Large intestine (tissue), 3 donors: Measurements from ENCODE around the gene CPEB4. TPM values are rescaled to one million over a fixed set of nuclear protein-coding genes. Genes with fewer than 3 reads are reported as not detected.
A peak's percentile ranks its signal among the peaks of the same experiment; 100 is the strongest.

Experiments
- DNase-seq, 2 donors: peaks; one replicate each; pipeline versions ENCODE4 v3.0.0 to v3.0.0-alpha.2; 2013
- H3K27ac ChIP-seq: one replicate; pipeline ENCODE4 v1.5.1; 2013; ENCODE audit warnings: low read length
- H3K27me3 ChIP-seq: 2 replicates; pipeline ENCODE4 v1.6.1; 2013; ENCODE audit warnings: low read length; ENCODE audit not compliant: control insufficient read depth, insufficient read depth
- H3K36me3 ChIP-seq: 2 replicates; pipeline ENCODE4 v1.6.1; 2013; ENCODE audit warnings: low read length; ENCODE audit not compliant: control insufficient read depth, insufficient read depth
- H3K4me1 ChIP-seq: one replicate; pipeline ENCODE4 v1.6.1; 2013; ENCODE audit warnings: low read length; ENCODE audit not compliant: control insufficient read depth, insufficient read depth
- H3K4me3 ChIP-seq: one replicate; pipeline ENCODE4 v1.5.1; 2013; ENCODE audit warnings: low read length
- H3K9me3 ChIP-seq: one replicate; pipeline ENCODE4 v1.6.1; 2013; ENCODE audit warnings: mild to moderate bottlenecking, low read depth, low read length, moderate library complexity; ENCODE audit not compliant: control insufficient read depth
- WGBS: methylation state at CpG from one replicate; pipeline ENCODE4 v1.1.5; 2013; ENCODE audit warnings: low lambda C conversion rate; ENCODE audit not compliant: insufficient coverage; 5-methylcytosine and 5-hydroxymethylcytosine counted together
- polyA plus RNA-seq: library from polyadenylated mRNA; unstranded; fragments of 120-200 nt; gene quantifications from one replicate; pipeline ENCODE4 v1.2.1, GENCODE V29; 2013

The CPEB4 gene
- polyA plus RNA-seq, 1 donor, result 46.6 TPM

- no CpG with 5 or more reads among the region's 4 CpGs for WGBS
- Histone ChIP-seq H3K36me3 (no peaks in the 10 kb centered on the region), H3K4me3 (no peak overlapping the region), H3K9me3 (peaks cover 17% of the 10 kb centered on the region), H3K4me1 (peaks cover 18% of the 10 kb centered on the region), H3K27ac (no peak overlapping the region), H3K27me3 (no peaks in the 10 kb centered on the region)
- no peak for DNase-seq
These were observed 38.2 kb upstream of the CPEB4 start for GRCh38 chr5:173849908-173850307.

- H3K27me3 ChIP-seq, result no peaks in the 10 kb centered on the region
- no peak overlapping the region for H3K4me3 ChIP-seq
- peaks cover 17% of the 10 kb centered on the region for H3K9me3 ChIP-seq
- H3K27ac ChIP-seq, result no peak overlapping the region
- 17% methylated on average over 1 of the region's 6 CpGs for WGBS
- no peak for DNase-seq
- no peaks in the 10 kb centered on the region for H3K36me3 ChIP-seq
- H3K4me1 ChIP-seq, result peaks cover 26% of the 10 kb centered on the region
These were observed 37.5 kb upstream of the CPEB4 start for GRCh38 chr5:173850659-173851058.

DNA sequence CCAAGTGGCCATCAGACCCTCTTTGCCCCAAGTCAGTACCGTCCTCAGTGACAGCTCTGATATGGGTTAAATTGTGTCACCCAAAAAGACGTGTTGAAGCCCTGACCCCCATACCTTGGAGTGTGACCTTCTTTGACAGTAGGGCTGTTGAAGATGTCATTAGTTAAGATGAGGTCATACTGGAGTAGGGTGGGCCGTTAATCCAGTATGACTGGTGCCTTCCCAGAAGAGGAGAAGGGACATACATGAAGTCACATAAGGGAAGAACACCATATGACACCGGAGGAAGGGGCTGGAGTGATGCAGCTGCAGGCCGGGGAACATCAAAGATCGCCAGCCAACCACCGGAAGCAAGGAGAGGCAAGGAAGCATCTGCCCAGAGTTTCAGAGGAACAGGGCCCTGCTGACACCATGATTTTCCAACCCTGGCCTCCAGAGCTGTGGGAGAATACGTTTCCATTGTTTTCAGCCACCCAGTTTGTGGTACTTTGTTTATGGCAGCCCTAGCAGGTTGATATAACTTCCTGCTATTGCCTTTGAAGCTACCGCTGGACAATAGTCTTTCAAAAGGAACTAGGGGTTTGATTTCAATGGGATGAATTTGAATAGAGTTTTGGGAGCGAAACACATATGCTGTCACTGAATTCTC lies 36.4 kb upstream of the CPEB4 start:
- peaks cover 17% of the 10 kb centered on the region for H3K9me3 ChIP-seq
- WGBS, result no CpG with 5 or more reads among the region's 10 CpGs
- no peak for DNase-seq
- no peaks in the 10 kb centered on the region for H3K27me3 ChIP-seq
- peaks cover 21% of the 10 kb centered on the region for H3K4me1 ChIP-seq
- H3K36me3 ChIP-seq, result no peaks in the 10 kb centered on the region
- H3K4me3 ChIP-seq, result no peak overlapping the region
- no peak overlapping the region for H3K27ac ChIP-seq

DNA sequence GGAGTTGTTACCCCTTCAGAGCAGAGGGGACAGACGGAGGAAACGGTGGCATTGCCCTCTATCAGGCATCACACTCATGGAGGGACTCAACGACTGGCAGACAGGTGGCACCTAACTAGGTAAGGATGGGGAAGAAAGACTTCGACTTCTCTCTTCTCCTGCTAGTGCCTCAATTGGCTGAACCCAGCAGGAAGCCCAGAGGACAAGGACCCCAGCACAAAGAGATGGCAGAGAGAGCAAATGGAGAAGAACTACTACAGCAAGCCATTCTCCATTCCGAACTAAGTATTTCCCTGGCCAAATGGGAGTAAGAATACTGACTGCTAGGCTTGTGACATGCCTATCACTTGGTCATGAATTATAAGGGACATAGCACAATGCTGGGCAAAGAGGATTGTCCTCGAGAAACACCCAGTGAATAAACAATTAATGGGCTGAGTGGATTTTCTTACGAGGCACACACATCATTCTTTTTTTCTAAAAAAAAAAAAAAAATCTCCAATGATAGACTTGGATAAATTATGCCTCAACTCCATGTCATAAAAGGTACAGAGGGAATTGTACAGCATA lies 35.3 kb upstream of the CPEB4 start:
- H3K4me1 ChIP-seq, result peaks cover 23% of the 10 kb centered on the region
- no peaks in the 10 kb centered on the region for H3K36me3 ChIP-seq
- no peak overlapping the region for H3K27ac ChIP-seq
- no peak overlapping the region for H3K4me3 ChIP-seq
- no peak for DNase-seq
- H3K27me3 ChIP-seq, result no peaks in the 10 kb centered on the region
- no CpG with 5 or more reads among the region's 7 CpGs for WGBS
- H3K9me3 ChIP-seq, result peaks cover 9% of the 10 kb centered on the region

DNA sequence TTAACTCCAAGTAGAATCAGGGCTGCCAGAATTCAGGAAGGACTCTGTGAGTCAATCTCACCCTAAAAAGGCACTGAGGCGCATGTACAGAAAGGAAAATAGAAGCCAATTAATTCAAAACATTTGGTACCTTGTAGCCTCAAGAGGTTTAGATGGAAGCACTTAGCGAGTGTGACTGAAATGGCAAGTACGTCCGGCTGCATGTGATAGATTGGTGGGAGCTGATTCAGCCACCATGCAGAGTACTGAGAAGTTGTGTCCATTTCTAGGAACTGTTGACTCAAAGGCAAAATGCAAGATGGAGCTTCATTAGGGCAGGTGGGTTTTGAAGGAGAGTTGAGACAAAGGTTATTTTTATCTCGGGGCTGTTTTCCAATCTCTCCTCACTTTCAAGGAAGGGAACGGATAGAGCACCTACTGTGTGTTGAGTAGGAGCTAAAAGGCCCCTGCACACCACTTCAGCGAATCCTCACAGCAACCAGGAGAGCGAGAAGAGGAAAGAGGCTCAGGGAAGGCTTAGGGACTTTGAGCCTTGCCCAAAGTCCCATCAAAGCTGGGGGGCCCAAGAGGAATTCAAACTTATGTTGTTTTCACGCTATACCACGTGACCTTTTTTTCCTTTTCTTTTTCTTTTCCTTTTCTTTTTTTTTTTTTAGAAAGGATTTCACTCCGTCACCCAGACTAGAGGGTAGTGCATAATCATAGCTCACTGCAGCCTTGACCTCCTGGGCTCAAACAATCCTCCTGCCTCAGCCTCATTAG lies 34.6 kb upstream of the CPEB4 start:
- DNase-seq, result peak in 1 of 2 donors; percentile 76
- Histone ChIP-seq H3K4me1 (peaks cover 26% of the 10 kb centered on the region), H3K27me3 (no peaks in the 10 kb centered on the region)

GRCh38 chr5:173855162-173855994 lies 32.8 kb upstream of the CPEB4 start:
- WGBS, result 87% methylated on average over 3 of the region's 11 CpGs
- Histone ChIP-seq H3K27me3 (no peaks in the 10 kb centered on the region), H3K4me3 (no peak overlapping the region), H3K9me3 (no peaks in the 10 kb centered on the region), H3K36me3 (no peaks in the 10 kb centered on the region), H3K4me1 (peaks cover 44% of the 10 kb centered on the region), H3K27ac (peak overlapping the region; percentile 44)
- no peak for DNase-seq

More for the DNA sequence above, 34.6 kb upstream of the CPEB4 start:
- H3K36me3 ChIP-seq, result no peaks in the 10 kb centered on the region
- 33% methylated on average over 2 of the region's 11 CpGs for WGBS
- peak overlapping the region; percentile 55 for H3K27ac ChIP-seq
- H3K4me3 ChIP-seq, result no peak overlapping the region
- H3K9me3 ChIP-seq, result peaks cover 3% of the 10 kb centered on the region

- no peaks in the 10 kb centered on the region for H3K9me3 ChIP-seq
- H3K4me3 ChIP-seq, result no peak overlapping the region
- WGBS, result 83% methylated on average over 1 of the region's 2 CpGs
- H3K36me3 ChIP-seq, result no peaks in the 10 kb centered on the region
- peak overlapping the region; percentile 44 for H3K27ac ChIP-seq
- no peaks in the 10 kb centered on the region for H3K27me3 ChIP-seq
- DNase-seq, result no peak
- peaks cover 48% of the 10 kb centered on the region for H3K4me1 ChIP-seq
These were observed 32.0 kb upstream of the CPEB4 start for GRCh38 chr5:173855995-173856656.

DNA sequence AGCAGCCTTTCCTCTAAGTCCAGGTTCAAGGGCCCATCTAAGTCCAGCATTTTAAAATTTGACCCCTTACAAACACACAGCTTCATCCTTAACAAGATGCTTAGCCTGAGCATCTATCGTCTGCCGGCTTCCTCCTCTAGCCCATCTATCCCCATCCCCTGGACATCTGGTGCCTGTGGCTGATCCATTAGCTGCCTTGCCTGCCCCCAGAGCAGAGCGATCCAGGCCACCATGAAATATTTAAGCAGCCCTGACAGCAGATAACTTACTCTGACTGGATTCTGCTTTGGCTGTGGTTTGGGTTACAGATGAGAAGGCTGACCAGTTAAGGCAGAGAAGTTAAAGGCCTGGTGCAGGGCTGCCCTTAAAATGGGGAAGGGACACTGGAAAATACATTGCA lies 30.9 kb upstream of the CPEB4 start:
- no peak overlapping the region for H3K27ac ChIP-seq
- no peaks in the 10 kb centered on the region for H3K36me3 ChIP-seq
- no peak for DNase-seq
- H3K4me1 ChIP-seq, result peaks cover 48% of the 10 kb centered on the region
- H3K27me3 ChIP-seq, result no peaks in the 10 kb centered on the region
- H3K9me3 ChIP-seq, result no peaks in the 10 kb centered on the region
- no peak overlapping the region for H3K4me3 ChIP-seq
- WGBS, result no CpG with 5 or more reads among the region's 3 CpGs

DNA sequence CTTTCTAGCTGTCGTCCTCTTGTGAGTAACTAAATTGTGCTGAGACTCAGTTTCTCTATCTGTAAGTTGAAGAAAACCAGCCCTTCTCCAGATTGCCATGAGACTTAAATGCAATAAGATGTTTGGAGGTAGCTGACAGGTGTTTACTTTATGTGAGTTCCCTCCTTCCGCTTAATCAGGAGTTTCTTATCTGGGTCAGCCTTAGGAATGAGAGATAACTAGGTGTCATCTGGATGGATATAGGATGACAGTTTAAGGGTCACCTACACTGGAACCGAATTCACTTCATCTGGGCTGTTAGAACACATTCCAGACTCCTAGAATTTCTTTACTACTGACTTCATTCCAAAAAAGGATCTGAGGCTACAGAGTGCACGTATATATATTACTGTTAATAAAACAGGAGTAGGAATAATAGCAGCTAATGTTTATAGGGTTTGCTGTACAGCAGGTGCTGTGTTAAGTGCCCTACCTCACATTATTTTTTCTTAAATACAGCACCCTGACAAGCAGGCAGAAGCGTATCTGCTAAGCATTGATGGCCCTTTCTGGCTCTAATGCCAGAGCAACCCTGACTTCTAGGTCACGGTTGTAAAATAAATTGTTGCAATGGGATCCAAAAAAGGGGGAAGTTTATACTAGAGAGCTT lies 30.0 kb upstream of the CPEB4 start:
- H3K4me3 ChIP-seq, result no peak overlapping the region
- peak in 1 of 2 donors; percentile 52 for DNase-seq
- H3K9me3 ChIP-seq, result no peaks in the 10 kb centered on the region
- WGBS, result no CpG with 5 or more reads among the region's 6 CpGs
- peak overlapping the region; percentile 65 for H3K27ac ChIP-seq
- H3K36me3 ChIP-seq, result no peaks in the 10 kb centered on the region
- H3K27me3 ChIP-seq, result no peaks in the 10 kb centered on the region
- H3K4me1 ChIP-seq, result peaks cover 51% of the 10 kb centered on the region
